NCI-H82 (cell line): ENCODE data around the gene CDH13.

ENCODE experiments used
- DNase-seq: peaks from one replicate; lab custom pipeline; 2025; lab: John Stamatoyannopoulos, UW

The CDH13 gene

GRCh38 chr16:82652826-82653225 is 26.1 kb downstream of the CDH13 start:
- no peak for DNase-seq

- no peak for DNase-seq
Observed at GRCh38 chr16:82653550-82654511, 27.1 kb downstream of the CDH13 start.

DNA sequence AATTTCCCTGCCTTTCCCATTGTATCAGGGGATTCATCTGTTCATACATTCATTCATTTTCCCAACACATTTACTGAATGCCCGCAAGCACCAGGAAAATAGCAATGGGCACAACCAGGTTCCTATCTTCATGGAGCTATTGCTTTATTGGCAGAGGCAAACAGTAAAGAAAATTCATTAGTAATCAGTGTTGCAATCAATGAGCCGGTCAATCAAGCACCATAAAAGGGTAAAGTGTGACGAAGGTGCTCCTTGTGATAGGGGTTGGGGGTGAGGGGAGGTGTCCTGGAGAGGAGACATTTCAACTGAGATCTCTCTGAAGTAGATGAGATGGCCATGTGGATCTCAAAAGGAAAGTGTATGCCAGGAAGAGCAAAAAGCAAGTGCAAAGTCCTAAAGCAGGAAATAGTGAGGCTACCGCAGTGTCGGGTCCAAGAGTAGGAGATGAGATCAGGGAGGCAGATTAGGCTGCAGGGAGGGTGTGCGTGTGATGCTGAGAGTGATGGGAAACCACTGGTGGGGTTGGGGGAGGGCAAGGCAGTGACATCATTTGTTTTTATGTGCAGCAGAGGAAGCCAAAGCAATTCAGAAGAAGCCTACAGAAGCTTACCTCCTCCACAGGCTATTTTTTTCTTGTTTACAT is 28.4 kb downstream of the CDH13 start:
- no peak for DNase-seq

DNA sequence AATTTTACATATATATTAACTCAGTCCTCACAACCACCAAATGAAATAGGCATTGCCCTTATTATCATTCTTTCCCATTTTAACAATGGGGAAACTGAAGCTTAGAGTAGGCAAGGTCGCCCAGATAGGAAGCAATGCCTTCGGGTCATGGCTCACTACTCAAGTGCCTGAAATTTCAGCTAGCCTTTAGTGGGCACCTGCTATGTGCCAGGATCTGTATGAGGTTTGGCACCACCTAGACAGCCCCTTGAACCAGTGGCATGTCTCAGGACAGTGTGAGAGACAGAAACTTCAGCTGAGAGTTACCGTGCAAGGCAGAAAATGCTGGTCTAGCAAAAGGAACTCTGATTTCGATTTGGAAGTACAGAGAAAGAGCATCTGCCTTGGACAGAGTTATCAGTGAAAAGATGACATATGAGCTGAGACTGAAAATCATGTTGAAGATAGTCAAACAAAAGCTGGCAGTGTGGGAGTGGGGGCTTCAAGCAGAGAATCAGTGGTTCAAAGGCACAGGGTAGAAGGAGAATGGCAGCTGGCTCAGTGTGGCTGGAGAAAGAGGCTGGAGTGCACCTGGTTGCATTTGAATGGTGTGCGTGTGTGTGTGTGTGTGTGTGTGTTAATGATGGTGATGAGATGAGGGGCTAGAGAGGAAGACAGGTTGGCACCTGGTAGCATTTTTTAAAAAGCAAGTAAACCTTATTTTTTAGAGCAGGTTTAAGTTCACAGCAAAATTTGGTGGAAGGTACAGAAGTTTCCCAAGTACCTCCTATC is 29.1 kb downstream of the CDH13 start:
- DNase-seq: no peak

GRCh38 chr16:82657239-82657638 is 30.5 kb downstream of the CDH13 start:
- DNase-seq: no peak

DNA sequence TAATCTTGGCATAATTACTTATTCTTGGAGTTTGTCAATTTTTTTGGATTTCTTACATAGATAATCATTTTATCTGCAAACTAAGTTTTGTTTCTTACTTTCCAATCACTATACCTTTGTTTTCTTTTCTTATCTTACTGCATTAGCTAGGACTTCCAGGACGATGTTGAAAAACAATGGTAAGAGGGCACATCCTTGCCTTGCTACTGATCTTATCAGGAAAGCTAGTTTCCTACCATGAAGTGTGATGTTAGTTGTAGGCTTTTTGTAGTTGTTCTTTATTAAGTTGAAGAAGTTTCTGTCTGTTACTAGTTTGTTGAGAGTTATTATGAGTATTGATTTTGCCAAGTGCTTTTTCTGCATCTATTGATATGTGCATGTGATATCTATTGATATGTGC is 31.0 kb downstream of the CDH13 start:
- DNase-seq: no peak

GRCh38 chr16:82658796-82659195 is 32.0 kb downstream of the CDH13 start:
- DNase-seq: peak; percentile 40

- DNase-seq: no peak
Observed at GRCh38 chr16:82660075-82660645, 33.4 kb downstream of the CDH13 start.

- DNase-seq: peak; percentile 45
Observed at GRCh38 chr16:82660966-82661365, 34.2 kb downstream of the CDH13 start.

DNA sequence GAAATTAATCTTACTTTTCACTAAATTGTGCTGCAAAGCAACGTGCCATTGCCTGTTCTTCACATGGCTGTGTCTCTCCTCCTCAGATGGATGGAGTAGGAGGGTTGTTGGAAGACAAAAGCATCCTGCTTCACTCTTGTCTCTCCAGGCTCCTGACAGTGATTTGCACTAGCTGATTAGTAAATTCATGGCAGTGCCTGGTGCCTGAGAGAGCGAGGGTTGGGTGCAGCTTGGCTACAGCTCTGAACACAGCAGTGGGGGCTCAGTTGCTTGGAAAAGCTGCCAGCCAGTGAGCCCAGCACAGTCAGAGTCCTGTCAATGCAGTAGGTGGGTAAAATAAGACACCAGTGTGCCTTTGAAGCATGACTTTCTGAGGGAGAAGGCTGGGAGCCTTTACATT is 37.4 kb downstream of the CDH13 start:
- no peak for DNase-seq

GRCh38 chr16:82665025-82665424 is 38.3 kb downstream of the CDH13 start:
- DNase-seq: no peak

DNA sequence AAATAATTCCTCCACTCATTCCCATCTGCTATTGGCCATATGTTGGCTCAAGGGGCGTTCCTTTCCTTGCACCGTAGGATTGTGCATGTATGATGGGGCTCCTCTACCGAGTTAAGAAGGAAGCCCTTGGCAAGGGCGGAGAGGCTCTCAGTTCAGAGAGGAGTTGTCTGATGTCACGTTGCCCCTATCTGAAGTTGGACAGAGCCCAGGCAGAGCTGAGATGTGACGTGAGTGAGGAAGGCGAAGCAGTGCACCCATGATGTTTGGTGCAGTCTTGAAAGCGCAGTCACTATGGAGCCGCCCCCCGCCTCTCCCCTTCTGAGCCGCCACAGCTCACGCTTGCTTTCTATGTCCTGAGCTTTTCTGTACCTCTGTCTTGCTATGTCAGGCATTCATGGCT is 40.7 kb downstream of the CDH13 start:
- DNase-seq: no peak

DNA sequence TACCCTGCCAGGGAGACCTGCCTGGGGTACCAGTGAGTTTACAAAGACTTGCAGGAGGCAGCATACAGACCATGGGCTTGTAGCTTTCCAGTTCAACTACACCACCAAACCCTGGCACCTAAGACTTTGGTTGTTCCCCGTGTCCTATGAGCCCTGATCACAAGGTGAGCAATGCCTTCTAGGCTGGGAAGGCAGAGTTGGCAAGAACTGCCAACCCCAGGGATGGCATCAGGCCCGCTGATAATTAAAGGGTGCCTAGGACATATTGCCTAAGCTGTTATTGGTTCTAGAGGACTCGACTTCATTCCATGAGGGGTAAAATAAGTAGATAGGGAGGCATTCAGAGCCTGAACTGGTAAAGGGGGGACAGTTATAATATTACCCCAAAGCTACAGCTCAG is 41.3 kb downstream of the CDH13 start:
- DNase-seq: no peak

DNA sequence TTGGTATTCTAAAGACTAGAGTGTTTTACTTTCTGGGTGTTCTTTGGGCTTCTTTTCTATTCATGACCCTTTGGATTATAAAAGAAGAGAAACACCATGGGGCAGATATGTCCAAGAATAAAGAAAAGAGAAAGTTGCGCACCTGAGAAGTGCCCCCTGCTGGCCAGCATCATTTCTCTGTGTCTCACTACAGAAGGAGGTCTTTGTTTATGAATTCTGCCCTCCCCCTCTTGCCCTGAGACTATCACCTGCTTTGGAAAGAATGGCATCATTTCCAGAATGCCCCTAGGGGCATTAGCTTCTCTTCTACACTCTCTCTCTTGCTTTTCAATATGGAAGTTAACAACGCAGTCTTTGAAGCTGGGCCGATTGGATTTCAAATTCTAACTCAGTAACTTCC is 45.0 kb downstream of the CDH13 start:
- DNase-seq: no peak

DNA sequence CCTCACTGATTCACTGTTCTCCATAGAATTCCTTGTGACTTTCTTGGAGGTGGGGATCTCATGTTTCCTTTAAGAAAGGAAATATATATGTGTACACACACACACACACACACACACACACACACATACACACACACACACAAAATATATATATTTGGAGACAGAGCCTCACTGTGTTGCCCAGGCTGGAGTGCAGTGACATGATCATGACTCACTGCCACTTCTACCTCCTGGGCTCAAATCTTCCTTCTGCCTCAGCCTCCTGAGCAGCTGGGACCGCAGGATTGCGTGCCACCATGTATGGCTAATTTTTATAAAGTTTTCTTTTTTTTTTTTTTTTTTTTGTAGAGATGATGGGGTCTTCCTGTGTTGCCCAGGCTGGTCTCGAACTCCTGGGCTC is 45.9 kb downstream of the CDH13 start:
- no peak for DNase-seq

DNA sequence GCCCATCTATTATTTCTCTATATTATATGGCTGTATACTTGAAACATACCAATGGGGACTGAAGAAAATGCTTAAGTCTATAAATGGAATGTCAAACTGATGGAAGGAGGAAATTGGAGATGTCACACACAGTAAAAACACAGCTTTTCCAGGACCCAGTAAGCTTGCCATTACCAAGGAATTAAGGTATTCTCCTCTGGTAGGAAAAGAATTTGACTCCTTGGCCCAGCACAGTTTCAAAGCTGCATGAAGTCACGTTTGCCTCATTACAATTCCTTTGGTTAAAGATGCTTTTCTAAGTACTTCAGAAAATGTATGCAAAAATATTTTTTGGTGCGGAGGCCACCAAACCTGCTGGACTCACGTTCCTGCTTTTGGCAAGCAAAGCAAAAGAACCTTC is 48.5 kb downstream of the CDH13 start:
- DNase-seq: no peak

- no peak for DNase-seq
Observed at GRCh38 chr16:82681592-82681991, 54.8 kb downstream of the CDH13 start.

DNA sequence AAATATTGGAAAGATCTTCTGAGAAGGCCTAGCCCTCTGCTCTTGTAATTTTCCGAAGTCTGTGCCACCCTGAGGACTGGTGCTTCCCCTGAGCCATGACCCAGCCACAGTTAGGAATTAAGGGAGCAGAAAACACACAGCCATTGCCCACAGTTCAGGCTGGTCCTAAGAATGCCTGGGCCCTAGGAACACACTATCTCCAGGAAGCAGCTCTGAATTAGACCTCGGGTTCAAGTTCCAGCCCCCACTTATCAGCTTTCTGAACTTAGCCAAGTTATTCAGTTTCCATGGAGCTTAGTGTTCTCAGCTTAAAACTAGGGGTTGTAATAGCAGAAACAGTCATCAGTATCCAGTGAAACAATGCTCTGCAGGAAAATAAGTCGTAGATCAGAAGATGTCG is 56.0 kb downstream of the CDH13 start:
- no peak for DNase-seq

DNA sequence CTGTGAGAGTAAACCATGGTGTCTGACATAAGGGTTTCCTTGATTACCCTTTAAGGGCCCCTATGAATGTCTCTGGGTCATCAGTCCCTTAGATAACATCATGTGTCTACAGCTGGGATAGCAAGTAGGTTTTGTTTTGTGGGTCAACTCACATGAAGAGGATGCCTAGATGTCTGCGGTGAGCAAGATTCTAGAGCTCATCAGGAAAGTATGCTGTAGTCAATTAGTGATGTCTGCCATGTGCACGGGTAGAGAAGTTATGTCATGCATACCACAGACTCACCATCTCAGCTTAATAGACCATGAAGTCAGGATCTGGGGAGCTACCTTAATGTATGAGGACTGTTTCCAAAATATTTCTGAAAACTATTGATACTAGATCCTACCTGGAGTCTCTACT is 57.5 kb downstream of the CDH13 start:
- no peak for DNase-seq

DNA sequence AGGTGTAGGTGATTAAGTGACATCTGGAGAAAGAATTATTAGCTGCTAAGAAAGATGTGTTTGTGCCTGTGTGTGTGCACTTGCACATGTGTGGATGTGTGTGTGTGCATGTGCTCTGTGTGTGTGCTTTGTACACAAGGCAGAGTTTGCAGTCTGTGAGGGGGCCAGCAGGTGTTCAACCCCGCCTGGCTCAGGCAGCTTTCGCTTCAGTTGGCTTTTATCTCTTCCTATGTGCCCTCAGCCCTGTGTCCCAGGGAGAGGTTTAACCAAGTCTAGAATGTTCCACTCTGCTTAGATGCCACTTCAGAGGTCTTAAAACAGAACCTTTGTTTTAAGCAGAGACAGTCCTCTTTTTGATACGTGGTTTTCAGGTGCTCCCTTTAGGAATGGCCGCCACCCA is 58.8 kb downstream of the CDH13 start:
- DNase-seq: no peak

- no peak for DNase-seq
Observed at GRCh38 chr16:82694239-82694874, 67.6 kb downstream of the CDH13 start.

DNA sequence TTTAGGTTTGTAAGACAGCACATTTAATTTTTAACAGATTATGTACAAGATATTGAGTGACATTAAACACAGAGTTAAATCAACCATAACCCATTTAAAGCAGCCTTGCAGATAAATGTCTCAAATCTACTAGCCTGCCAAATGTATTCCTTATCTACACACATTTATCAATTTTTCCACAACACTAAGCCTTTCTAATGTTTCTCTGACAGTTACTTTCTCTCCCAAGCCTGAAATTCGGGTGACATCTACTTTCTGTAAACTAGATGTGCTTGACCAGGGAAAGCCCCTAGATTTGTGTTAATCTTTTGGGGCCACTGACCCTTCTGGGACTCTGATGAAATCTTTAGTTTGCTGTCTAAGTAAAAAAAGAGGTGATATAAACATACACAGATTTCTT is 69.0 kb downstream of the CDH13 start:
- no peak for DNase-seq
